CD14-positive monocyte (primary cell): ENCODE results near the gene LGALS3. TPM values are rescaled to one million over a fixed set of nuclear protein-coding genes. Genes with fewer than 3 reads are reported as not detected.

Source experiments
- DNase-seq, 3 donors: peaks; one replicate each; pipeline ENCODE4 v3.0.0-alpha.2; 2011 to 2022
- H2AFZ ChIP-seq: 2 replicates; pipeline ENCODE4 v1.6.0; 2012; ENCODE audit warnings: mild to moderate bottlenecking, low read depth, low read length, inconsistent platforms; ENCODE audit not compliant: insufficient read depth, poor library complexity, severe bottlenecking
- H3K27ac ChIP-seq, 2 donors: 1 replicate in 1 of 2; 2 replicates in 1 of 2; pipeline ENCODE4 v1.5.1; 2012 to 2013; ENCODE audit warnings: low read length in 2 of 2, control low read depth in 1 of 2, inconsistent platforms in 1 of 2, low read depth in 1 of 2, mild to moderate bottlenecking in 1 of 2
- H3K27me3 ChIP-seq, 2 donors: one replicate each; pipeline versions ENCODE4 v1.6.0 to v1.6.1; 2011 to 2013; ENCODE audit warnings: low read length in 2 of 2; ENCODE audit not compliant: control insufficient read depth in 2 of 2, insufficient read depth in 2 of 2
- H3K36me3 ChIP-seq, 2 donors: replicated peaks in 1 of 2; 1 replicate in 1 of 2; 2 replicates in 1 of 2; pipeline versions ENCODE4 v1.5.1 to v1.6.1; 2012 to 2013; ENCODE audit warnings: low read length in 2 of 2, control low read depth in 1 of 2, inconsistent platforms in 1 of 2, mild to moderate bottlenecking in 1 of 2; ENCODE audit not compliant: insufficient read depth in 2 of 2, control insufficient read depth in 1 of 2
- H3K4me1 ChIP-seq, 2 donors: 1 replicate in 1 of 2; 2 replicates in 1 of 2; pipeline versions ENCODE4 v1.5.1 to v1.6.1; 2012 to 2013; ENCODE audit warnings: low read length in 2 of 2, control low read depth in 1 of 2, inconsistent platforms in 1 of 2, mild to moderate bottlenecking in 1 of 2, moderate library complexity in 1 of 2; ENCODE audit not compliant: insufficient read depth in 2 of 2, control insufficient read depth in 1 of 2
- H3K4me2 ChIP-seq: replicated peaks from 2 replicates; pipeline ENCODE3; 2012; ENCODE audit warnings: low read length, moderate library complexity, mild to moderate bottlenecking; ENCODE audit not compliant: poor library complexity, severe bottlenecking; ENCODE audit errors: extremely low read depth
- H3K4me3 ChIP-seq, 3 experiments: fragments of 200-600 bp in 1 of 3; sonication (generic) in 1 of 3; replicated peaks in 1 of 3; 1 replicate in 2 of 3; 2 replicates in 1 of 3; pipeline ENCODE4 v1.5.1; 2011 to 2013; ENCODE audit warnings: low read length in 3 of 3, mild to moderate bottlenecking in 3 of 3, control low read depth in 2 of 3, low read depth in 2 of 3, inconsistent platforms in 1 of 3, moderate library complexity in 1 of 3
- H3K79me2 ChIP-seq: 2 replicates; pipeline ENCODE4 v1.6.0; 2012; ENCODE audit warnings: mild to moderate bottlenecking, control low read depth, inconsistent platforms, low read length, moderate library complexity; ENCODE audit not compliant: insufficient read depth
- H3K9ac ChIP-seq: 2 replicates; pipeline ENCODE4 v1.6.0; 2017; ENCODE audit warnings: low read length, mild to moderate bottlenecking; ENCODE audit not compliant: insufficient read depth, poor library complexity, severe bottlenecking
- H3K9me3 ChIP-seq, 2 donors: replicated peaks in 1 of 2; 1 replicate in 1 of 2; 2 replicates in 1 of 2; pipeline versions ENCODE4 v1.5.1 to v1.6.1; 2012 to 2013; ENCODE audit warnings: low read length in 2 of 2, control low read depth in 1 of 2; ENCODE audit not compliant: control insufficient read depth in 1 of 2, insufficient read depth in 1 of 2
- H4K20me1 ChIP-seq: 2 replicates; pipeline ENCODE4 v1.6.0; 2012; ENCODE audit warnings: mild to moderate bottlenecking, low read length, control low read depth, moderate library complexity; ENCODE audit not compliant: insufficient read depth
- H3K27ac Mint-ChIP-seq, 7 donors: one replicate each; pipeline ENCODE4 v1.8.0; 2020; ENCODE audit warnings: mild to moderate bottlenecking in 7 of 7, mixed read lengths in 7 of 7, moderate library complexity in 6 of 7, inconsistent platforms in 2 of 7
- H3K27me3 Mint-ChIP-seq, 3 donors: one replicate each; pipeline ENCODE4 v1.8.0; 2021 to 2022; ENCODE audit warnings: low read depth in 3 of 3, mild to moderate bottlenecking in 3 of 3, mixed read lengths in 3 of 3, moderate library complexity in 3 of 3, inconsistent platforms in 1 of 3
- H3K36me3 Mint-ChIP-seq, 2 donors: one replicate each; pipeline ENCODE4 v1.8.0; 2020; ENCODE audit warnings: mixed read lengths in 2 of 2, inconsistent platforms in 1 of 2, mild to moderate bottlenecking in 1 of 2
- H3K4me1 Mint-ChIP-seq: one replicate; pipeline ENCODE4 v1.8.0; 2020; ENCODE audit warnings: mild to moderate bottlenecking, mixed read lengths
- H3K4me3 Mint-ChIP-seq, 2 donors: one replicate each; pipeline ENCODE4 v1.8.0; 2020; ENCODE audit warnings: mild to moderate bottlenecking in 2 of 2, mixed read lengths in 2 of 2, moderate library complexity in 1 of 2
- H3K9me3 Mint-ChIP-seq, 7 donors: one replicate each; pipeline ENCODE4 v1.8.0; 2020 to 2022; ENCODE audit warnings: mixed read lengths in 7 of 7, mild to moderate bottlenecking in 6 of 7, moderate library complexity in 6 of 7, inconsistent platforms in 2 of 7
- CTCF ChIP-seq: fragments of 200-600 bp; IDR thresholded peaks from one replicate; pipeline ENCODE4 v1.8.0; 2022; ENCODE audit warnings: antibody characterized with exemption, mild to moderate bottlenecking
- WGBS: methylation state at CpG from one replicate; pipeline ENCODE4 v1.1.5; 2013; ENCODE audit warnings: missing lambda C conversion rate; ENCODE audit not compliant: insufficient coverage; 5-methylcytosine and 5-hydroxymethylcytosine counted together
- intact Hi-C, 2 donors: fragments of 100-400 bp; cut with micrococcal nuclease; formaldehyde crosslinking; loops; one replicate each; pipeline versions ENCODE4 v1.15.0 to v1.15.1; 2023
- polyA plus RNA-seq, 3 donors: library from polyadenylated mRNA; depleted of rRNA in 1 of 3; unstranded in 2 of 3; stranded (reverse) in 1 of 3; fragments of 300-500 nt in 2 of 3; fragments of >200 nt in 1 of 3; fragmentation: Illumina TruSeq in 2 of 3; gene quantifications; 1 replicate in 2 of 3; 2 replicates in 1 of 3; pipeline ENCODE4 v1.2.3, GENCODE V29; 2012 to 2021

LGALS3 gene
- polyA plus RNA-seq, 3 donors = 266 to 878 (median 788) TPM

- no peak for DNase-seq
- peaks cover 20% of the 10 kb centered on the region for H3K4me1 Mint-ChIP-seq
- Histone ChIP-seq H3K27me3 (no peaks in the 10 kb centered on the region), H3K36me3 (peaks cover 75 to 96% of the 10 kb centered on the region in 2 donors), H3K9me3 (no peaks in the 10 kb centered on the region), H3K4me3 (no peak overlapping the region), H3K9ac (no peak overlapping the region), H2AFZ (no peak overlapping the region), H3K79me2 (peaks cover 53% of the 10 kb centered on the region), H3K4me2 (no peak overlapping the region), H4K20me1 (peaks cover 99% of the 10 kb centered on the region), H3K4me1 (peaks cover 11 to 18% of the 10 kb centered on the region in 2 donors), H3K27ac (peak overlapping the region in 1 of 2 donors; percentile 51)
- H3K36me3 Mint-ChIP-seq = peaks cover 77 to 90% of the 10 kb centered on the region in 2 donors
- intact Hi-C loops = no loop called here
- H3K9me3 Mint-ChIP-seq = peaks cover 0 to 2% (median 0%) of the 10 kb centered on the region in 7 donors
- no peaks in the 10 kb centered on the region for H3K27me3 Mint-ChIP-seq
- peak overlapping the region in 2 of 7 donors; percentile 72 for H3K27ac Mint-ChIP-seq
- no peak for TF ChIP-seq CTCF
- no CpG with 5 or more reads among the region's 4 CpGs for WGBS
- H3K4me3 Mint-ChIP-seq = no peak overlapping the region
Observed at GRCh38 chr14:55139696-55140509, 10.9 kb downstream of the LGALS3 start.

GRCh38 chr14:55141825-55142224, 12.8 kb downstream of the LGALS3 start:
- WGBS = no CpG with 5 or more reads among the region's 3 CpGs
- Histone ChIP-seq H3K36me3 (peaks cover 95 to 100% of the 10 kb centered on the region in 2 donors), H4K20me1 (peaks cover 87% of the 10 kb centered on the region), H3K9ac (no peak overlapping the region), H3K4me1 (peaks cover 11 to 18% of the 10 kb centered on the region in 2 donors), H3K27ac (no peak overlapping the region), H3K79me2 (peaks cover 34% of the 10 kb centered on the region), H3K4me3 (no peak overlapping the region), H3K27me3 (no peaks in the 10 kb centered on the region), H2AFZ (no peak overlapping the region), H3K4me2 (no peak overlapping the region), H3K9me3 (no peaks in the 10 kb centered on the region)
- no peak for TF ChIP-seq CTCF
- intact Hi-C loops = no loop called here
- Mint-ChIP-seq H3K36me3 (peaks cover 87 to 96% of the 10 kb centered on the region in 2 donors), H3K4me1 (peaks cover 18% of the 10 kb centered on the region), H3K9me3 (peaks cover 0 to 2% (median 0%) of the 10 kb centered on the region in 7 donors), H3K4me3 (no peak overlapping the region), H3K27me3 (no peaks in the 10 kb centered on the region), H3K27ac (no peak overlapping the region)
- DNase-seq = no peak
